Stimulated activated CD8-positive, alpha-beta memory T cell treated with anti-CD3 and anti-CD28 coated beads, Interleukin-15, amount 100 ng/mL, for 24 hours (primary cell): ENCODE data around the gene RAPGEF4.

Source experiments
- DNase-seq: peaks from one replicate; pipeline ENCODE4 v3.0.0-alpha.2; 2020; ENCODE audit warnings: low read depth

The RAPGEF4 gene

DNA sequence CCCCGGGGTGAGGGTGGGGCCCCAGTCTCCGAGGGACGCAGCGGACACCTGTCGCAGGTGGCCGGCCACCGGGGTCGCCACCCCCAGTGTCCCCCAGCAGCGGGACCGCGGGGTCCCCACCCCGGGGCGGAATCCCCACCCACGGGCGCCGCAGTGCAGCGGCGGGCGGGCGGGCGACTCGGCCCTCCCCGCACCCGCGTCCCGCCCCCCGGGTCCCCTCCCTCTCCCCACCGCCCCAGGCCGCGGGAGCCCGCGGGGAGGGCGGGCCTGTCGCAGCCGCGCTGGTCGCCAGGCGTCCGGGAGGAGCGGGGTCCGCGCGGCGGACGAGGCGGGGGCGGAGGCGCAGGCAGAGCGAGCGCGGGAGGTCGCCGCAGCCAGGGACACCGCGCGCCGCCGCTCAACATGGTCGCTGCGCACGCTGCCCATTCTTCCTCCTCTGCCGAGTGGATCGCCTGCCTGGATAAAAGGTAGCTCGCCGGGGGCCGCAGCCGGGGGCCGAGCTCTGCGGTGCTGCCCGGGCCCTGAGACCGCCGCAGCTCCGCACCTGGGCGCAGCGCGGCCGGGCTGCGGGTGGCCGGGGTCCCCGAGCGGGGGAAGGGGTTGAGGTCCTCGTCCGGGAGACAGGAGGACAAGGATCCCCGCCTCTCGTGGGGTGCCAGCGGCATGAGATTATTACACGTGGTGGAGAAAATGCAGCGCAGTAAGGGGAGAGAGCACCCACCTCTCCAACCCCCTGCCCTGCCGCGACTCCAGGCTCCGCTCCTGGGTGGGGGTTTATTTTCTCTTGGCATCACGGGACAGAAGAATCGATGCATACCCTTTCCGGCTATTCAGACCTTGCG, at the start of gene RAPGEF4:
Gene RAPGEF4 (plus strand): TSS at position 264 of the 842 bp plus-strand sequence. CDS start 139 bp downstream, at position 403.
- DNase-seq: no peak

DNA sequence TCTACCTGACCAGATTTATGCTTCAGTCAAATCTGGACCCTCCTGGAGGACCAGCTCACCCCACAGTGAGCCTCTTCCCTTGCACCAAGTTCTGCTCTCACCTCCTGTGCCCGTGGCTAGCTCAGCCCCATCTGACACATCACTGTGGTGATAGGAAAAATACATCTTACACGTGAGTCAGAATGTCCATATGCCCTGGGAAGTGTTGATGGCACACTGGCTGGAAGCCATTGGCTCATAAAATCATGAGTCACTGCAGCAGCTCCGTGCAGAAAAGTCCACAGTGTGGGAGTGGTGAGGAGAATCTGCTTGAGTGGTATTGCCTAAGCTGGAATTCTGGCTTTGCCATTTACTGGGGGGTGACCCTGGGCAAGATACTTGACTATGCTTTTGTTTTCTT, 42.6 kb upstream of the RAPGEF4 start:
- no peak for DNase-seq

DNA sequence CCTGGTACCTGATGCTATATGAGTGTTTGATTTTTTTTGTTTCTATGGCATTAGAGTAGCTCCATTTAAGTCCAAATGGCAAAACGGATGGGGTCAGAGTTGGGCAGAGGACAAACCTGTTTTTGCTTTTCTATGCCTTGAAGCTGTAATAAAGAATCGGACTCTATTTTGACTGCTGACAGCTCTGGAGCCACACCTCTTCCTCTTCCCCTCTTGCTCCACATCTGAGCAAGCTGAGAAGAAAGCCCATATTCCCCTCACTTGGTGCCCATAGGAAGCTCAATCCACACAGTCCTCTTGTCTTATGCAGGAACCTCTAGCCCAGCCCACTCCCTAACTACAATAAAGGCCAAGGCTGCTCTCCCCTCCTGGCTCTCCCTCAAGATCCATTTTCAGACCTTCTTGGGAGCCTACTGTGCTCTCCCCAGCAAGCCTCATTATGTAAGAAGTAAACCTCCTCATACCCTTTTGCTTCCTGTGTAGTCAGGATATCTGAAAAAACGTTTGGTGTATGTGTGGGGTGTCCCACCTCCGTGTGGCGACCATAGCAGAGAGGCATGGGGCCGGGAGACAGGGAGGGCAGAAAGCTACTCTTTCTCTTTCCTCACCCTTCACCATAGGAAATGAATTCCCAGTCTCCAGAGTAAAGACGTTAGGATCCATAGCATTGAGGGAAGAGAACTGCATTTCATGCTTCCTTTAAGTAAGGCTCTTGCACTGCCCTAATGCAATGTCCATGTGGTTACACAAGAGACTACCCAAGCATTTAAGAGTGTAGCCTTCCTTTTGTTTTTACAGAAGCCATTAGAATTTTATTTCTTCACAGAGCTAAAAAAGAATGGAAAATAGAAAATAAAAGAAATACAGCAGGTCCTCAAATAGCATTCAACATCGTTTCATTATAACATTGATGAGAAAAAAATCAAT, 41.9 kb upstream of the RAPGEF4 start:
- DNase-seq: no peak

DNA sequence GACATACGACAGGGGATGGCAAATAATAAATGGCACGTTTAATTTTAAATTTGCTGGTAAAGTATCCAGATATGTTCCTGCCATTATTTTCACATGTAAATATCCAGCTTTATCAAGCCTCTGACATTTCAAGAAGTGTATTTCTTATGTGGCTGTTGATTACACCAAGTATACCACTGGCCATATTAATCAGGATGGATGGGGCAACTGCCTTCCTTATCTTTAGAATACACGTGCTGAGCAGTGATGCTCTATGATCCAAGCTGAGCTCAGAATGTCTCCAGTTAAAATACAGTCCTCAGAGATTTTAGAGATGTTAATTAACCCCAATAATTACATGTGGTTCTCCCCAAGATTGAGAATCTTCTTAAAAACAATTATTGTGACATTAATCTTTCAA, 38.3 kb upstream of the RAPGEF4 start:
- DNase-seq: no peak

DNA sequence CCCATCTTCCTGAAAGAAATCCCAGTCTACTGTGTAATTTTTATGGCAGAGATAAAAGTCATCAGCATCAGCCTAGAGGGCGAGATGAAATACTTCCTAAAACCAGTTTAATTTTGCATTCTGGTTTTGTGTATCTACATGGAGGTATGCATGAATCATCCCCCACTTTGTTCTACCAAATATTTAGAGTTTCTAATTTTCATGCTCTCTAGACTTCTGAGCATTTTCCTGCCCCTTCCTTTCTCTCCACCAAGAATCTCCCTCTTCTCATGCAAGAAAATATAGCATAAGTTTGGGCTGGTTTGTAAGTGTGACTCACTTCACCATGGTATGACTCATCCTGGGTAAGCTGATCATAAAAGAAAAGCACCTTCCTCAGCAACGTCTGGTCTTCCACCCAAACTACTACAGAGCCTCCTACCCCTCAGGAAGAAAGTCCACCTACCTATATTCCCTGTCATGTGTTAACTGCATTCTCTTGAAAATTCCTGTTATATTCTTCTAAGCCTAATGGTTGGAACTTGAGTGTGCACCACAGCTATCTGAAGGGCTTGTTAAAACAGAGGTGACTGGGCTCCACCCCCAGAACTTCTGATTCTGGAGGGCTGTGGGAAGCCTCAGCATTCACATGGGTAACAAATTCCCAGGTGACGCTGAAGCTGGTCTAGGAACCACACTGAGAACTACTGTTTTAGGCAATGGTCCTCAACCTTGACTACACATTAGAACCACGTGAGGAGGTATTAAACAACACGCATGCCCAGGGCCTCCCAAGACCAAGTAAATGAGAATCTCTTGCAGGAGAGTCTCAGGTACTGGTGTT, 37.4 kb upstream of the RAPGEF4 start:
- no peak for DNase-seq

DNA sequence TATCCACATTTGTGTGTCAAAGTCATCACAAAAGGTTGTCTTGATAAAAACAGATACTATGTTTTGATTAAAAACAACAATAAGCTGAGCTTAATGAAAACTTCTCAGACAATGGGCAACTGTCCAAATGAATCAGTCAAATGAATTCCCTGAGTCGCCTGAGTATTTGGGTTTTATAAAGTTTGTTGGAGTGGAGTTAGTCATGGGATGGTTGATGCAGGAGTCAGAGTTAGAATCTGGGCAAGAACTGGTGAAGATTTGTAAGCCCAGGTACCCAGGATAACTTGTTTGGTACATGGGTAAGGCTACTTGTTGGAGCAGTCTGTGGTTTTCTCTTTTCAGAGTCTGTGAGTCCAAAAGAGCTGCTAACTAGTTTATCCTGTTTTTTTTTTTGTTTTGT, 34.4 kb upstream of the RAPGEF4 start:
- DNase-seq: no peak

DNA sequence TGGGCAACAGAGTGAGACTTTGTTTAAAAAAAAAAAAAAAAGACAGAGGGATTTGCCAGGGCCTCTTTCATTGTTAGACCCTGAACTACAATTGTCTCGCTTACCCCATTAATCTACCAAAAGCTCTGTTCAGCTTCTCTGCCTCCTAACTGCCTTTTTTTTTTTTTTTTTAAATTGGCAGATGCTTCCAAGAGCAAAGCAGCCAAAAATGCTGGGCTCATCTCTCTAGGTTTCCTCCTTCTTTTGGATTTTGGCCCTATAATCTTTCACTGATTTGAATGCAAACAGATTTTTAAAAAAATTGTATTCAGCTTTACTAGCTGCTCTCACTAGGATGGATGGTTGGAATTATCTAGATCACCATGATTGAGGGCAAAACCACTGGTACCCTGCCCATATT, 33.2 kb upstream of the RAPGEF4 start:
- no peak for DNase-seq

DNA sequence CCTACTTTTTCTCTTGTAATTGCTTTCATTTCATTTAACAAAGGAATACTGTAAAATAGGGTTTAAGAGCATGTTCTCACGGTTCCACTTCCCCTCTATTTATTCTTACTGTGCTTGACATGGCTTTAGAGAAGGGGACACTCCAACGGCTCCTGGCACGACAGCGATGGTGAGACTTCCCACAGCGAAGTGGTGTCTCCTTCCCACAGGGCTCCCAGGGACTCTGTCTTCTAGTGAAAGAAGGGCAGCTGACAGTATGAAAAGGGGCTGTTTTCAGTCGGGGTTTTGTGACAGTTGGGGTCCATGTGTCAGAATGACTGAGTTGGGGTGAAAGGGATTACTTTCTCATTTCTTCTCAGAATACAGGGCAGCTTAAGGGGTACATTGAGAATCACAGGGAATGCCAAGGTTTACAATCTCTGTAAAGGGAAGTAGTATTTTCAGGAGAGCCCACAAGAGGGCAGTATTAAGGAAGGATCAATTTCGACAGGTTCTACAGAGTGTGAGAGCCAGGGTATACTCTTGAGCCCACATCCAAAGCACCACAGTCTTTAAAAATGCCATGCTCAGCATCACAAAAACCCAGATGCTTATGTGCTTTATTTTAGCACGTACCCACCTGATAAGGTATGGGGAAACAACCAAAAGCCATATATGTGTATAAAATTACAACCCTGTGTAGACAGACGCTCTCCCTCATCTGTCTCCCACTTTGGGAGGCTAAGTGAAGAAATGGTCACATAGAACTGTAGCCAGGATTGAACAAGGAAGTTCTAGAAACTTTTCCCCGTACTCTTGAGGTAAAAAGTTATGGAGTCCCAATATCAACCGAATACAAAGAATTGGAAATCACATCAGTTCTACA, 31.3 kb upstream of the RAPGEF4 start:
- DNase-seq: no peak

DNA sequence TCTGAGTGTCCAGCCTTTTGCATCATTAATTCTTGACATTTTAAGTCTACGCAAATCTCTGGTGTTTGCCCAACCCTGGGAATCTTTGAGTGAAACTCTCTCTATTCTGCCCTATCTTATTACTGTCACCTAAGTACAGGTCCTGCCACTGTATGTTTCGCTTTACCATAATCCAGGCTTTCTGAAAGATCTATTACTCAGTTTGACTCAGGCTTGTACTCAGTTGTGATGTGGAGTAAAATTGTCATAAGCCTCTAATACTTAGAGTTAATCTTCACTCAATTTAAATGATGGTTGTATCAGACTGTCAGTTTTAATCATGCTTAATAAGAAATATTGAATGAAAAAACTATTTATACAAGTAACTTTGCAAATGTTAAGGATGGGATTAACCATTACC, 30.3 kb upstream of the RAPGEF4 start:
- DNase-seq: no peak

DNA sequence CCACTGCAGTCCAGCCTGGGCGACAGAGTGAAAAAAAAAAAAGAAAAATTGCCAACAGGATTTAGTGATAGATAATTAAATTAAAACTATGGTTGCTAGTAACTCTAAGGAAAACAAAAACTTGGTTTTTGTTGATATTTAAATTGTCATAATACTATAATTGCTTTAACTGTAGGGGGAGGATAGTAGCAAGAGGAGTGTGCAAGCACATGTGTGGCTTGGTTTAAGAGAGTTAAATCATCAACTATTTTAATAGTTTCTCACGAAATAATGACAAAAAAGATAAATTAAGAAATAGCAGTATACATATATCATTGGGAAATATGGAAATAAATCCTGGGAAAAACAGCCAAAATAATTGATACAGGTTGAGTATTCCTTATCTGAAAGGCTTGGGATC, 27.4 kb upstream of the RAPGEF4 start:
- no peak for DNase-seq

DNA sequence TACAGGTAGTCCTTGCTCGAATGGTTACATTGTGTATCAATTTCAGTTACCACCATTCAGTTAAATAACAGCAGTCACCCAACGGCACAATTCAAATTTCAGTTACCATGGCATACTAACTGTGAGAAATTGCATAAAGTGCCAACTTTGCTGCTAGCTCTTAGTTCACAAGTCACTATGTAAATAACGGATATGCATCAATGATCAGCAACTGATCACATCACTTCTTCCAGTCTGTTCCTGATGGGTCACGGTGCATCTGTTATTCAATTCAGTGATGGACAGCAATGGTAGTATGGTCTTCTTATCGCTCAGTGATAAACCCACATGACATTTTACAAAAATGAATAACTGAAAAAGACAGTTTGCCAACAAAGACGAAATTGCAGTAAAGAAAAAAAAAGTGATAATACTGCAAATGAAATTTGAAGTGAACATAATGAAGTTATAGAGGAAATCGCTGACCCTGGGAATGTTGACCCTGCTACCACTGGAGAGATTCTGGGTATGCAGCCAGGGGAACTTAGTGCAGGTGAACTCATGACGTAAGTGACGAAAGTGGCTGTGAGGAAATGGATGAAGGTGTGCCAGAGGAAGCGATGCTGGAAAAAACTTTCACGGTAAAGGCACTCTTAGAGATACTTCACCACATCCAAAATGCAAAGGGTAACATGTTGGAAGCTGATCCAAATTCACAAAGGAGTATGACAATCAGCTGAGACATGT, 25.9 kb upstream of the RAPGEF4 start:
- DNase-seq: no peak

DNA sequence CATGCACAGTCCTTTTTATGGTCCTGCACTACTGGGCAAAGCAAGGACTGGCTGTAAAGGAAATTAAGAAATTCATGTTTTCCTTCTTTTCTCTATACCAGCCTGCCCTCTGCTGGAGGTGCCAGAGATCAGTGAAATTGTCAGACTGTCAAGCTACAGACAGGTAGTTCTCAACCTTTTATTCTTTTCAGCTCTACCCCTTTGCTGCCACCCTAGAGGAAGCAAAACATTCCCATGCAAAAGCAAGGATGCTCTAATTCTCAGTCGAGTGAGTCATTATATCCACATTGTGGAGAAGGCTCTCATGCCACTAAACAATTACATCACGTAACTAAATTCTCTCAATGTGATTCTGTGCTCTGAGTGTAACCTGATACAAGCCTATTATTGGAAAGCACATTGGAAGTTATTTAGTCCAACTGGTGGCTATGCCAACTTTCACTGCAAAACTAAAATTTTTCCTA, 25.0 kb upstream of the RAPGEF4 start:
- no peak for DNase-seq

DNA sequence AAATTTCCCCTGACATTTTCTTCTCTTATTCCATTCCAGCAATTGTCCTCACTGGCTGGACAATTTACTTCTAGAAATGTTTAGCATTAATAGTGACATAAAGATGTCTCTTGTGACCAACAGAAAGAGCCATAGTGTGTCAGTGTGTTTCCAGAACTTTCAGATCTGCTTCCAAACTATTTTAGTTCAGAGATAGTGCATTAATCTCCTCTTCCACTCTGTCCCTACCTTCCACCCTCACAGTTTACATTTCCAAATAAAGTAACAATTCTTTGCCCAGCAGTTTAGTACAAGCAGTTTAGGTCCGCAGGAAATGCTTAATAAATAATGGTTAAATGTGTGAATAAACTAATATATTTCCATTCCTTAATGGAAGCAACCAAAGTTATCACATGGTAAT, 24.5 kb upstream of the RAPGEF4 start:
- DNase-seq: no peak

DNA sequence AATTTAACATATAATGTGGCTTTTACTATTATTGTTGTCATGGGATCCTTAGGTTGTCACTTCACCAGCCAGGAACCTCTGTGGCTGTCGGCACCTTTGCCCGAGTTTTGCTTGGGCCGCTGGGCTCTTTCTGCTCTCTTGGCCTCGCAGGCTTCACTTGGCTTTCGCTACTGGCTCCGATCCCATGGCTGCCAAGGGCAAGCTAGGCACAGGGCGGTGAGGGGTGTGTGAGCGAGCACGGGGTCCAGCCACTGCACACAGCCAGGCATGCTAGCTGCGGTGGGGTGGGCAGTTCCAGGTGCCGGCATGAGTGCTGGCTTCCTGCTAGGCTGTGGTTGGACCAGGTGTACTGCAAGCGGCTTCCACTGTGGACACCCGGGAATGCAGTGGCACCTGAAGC, 23.4 kb upstream of the RAPGEF4 start:
- no peak for DNase-seq

DNA sequence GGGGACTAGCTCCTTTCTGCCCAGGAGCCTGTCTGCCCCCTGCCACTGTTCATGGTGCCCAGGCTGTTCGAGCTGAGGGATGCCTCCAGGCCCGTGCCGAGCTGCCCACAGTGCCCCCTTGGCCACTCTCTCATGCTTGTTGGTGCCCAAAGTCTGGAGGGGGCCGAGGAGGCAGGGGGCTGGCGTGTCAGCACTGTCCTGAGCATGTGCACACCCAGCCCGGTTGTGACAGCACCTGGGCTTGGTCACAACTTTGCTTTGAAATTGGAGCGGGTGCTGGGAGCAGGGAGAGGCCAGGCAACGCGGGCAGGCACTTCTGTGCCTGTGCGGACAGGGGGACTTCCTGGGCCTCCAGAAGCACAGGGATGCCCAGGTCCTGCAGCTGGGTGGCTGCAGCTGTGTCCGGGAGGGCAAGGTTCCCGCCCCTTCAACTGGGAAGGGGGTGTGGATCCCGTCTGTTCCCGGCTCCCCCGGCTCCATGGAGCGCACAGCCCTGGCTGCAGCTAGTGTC, 22.2 kb upstream of the RAPGEF4 start:
- no peak for DNase-seq

DNA sequence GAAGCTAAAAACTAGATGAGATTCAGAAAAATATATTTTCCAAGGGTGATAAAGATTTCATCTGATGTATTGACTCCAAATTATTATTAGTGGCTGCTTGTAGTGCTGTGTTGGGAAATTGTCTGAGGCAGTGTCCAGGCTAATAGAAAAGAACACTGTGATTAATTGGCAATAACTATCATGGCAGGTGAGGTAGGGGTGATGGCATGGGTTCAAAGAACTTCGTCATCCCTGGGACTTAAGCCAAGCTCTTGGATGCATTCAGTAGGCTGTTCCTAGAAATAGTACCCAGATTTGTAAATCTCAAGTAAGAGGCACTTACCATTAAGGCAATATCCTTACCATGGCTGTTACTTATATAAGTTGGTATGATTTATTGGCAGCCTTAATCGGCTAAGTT, 13.2 kb upstream of the RAPGEF4 start:
- no peak for DNase-seq

DNA sequence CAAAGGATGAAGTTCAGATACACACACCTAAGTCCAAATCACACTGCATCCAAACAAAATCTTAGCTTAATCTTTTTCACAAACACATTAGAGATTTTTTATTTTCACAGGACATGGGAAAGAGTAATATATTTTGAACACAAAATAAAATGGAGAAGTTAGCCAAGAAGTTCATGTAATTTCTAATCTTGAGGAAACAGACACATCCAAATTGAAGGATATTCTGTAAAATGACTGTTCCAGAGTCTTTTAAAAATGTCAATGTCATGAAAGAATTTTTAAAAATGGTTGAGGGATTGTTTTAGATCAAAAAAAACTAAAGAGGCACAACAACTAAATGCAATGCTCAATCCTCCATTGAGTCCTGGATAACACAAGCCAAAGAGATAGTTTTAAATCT, 12.4 kb upstream of the RAPGEF4 start:
- no peak for DNase-seq

DNA sequence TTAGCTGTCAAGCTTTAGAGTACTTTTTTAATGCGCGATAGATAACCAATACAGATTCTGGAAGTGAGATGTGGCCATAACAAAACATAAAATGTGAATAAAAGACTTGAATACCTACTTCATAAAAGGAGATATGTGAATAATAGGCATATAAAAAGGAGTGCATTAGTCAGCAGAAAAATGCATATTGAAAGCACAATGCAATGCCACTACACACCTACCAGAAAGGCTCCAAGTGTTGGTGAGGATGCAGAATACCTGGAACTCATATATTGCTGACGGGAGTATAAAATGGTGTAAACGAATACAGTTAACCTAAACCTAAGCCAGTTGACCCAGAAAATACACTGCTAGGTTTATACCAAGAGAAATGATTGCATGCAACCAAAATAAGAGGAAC, 10.9 kb upstream of the RAPGEF4 start:
- DNase-seq: no peak

DNA sequence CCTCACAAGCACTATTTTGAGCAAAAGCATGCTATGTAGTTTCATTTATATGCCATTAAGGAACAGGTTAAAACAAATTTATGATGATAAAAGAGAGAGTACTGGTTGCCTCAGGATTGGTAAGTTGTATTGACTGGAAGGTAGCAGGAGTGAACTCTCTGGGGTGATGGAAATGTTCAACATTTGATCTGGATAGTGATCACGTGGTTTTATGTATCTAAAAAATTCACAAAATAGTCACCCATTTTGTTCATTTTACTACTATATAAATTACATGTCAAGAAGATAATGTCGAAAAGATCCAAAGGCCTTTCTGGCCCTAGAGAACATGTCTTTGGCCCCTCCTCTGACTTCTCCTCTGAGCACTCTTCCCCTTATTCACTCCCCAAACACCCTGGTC, 10.4 kb upstream of the RAPGEF4 start:
- DNase-seq: no peak

DNA sequence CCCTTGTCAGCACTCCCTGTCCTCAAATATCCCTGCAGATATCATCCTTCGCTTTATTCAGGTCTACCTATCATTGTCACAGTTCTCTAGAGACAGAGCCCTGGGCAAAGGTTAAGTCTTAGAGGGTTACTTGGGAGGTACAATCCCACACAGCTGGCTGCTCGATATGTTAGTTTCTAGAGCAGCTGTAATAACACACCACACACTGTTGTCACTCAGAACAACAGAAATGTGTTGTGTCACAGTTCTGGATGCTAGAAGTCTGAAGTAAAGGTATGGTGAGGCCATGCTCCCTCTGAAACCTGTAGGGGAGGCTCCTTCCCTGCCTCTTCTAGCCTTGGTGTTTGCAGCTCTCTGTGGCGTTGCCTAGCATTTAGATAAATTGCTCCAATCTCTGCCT, 9.9 kb upstream of the RAPGEF4 start:
- DNase-seq: no peak
